Upper lobe of left lung (tissue), 6 donors: ENCODE results near the gene ALG9. TPM values are rescaled to one million over a fixed set of nuclear protein-coding genes. Genes with fewer than 3 reads are reported as not detected.

ENCODE experiments used
- ATAC-seq, 2 donors: fragments of 200-7000 bp; cut with Tn5 transposase; one replicate each; pipeline ENCODE4 v1.9.1; 2022; ENCODE audit warnings: mild to moderate bottlenecking in 2 of 2, moderate library complexity in 2 of 2; ENCODE audit not compliant: low FRiP score in 2 of 2
- DNase-seq, 2 donors: peaks; one replicate each; pipeline ENCODE4 v3.0.0-alpha.2; 2019 to 2020
- H3K27ac ChIP-seq, 4 donors: fragments of 200-600 bp; sonication (generic); one replicate each; pipeline ENCODE4 v1.5.1; 2016 to 2019
- H3K27me3 ChIP-seq, 4 donors: fragments of 200-600 bp; sonication (generic); one replicate each; pipeline ENCODE4 v1.5.1; 2017 to 2019
- H3K36me3 ChIP-seq, 4 donors: fragments of 200-600 bp; sonication (generic); one replicate each; pipeline ENCODE4 v1.5.1; 2016 to 2019
- H3K4me1 ChIP-seq, 4 donors: fragments of 200-600 bp; sonication (generic); one replicate each; pipeline ENCODE4 v1.5.1; 2018 to 2019
- H3K4me3 ChIP-seq, 4 donors: fragments of 200-600 bp; sonication (generic); one replicate each; pipeline ENCODE4 v1.5.1; 2017 to 2019; ENCODE audit warnings: mild to moderate bottlenecking in 2 of 4, moderate library complexity in 1 of 4
- H3K9me3 ChIP-seq, 4 donors: fragments of 200-600 bp; sonication (generic); one replicate each; pipeline ENCODE4 v1.5.1; 2018 to 2019
- CTCF ChIP-seq, 6 experiments: fragments of 450-650 bp in 4 of 6; fragments of 200-600 bp in 2 of 6; sonication (generic) in 2 of 6; IDR thresholded peaks; one replicate each; pipeline ENCODE4 v1.5.1; 2016 to 2019; ENCODE audit warnings: antibody characterized with exemption in 6 of 6
- EP300 ChIP-seq, 4 donors: sonication (generic); formaldehyde crosslinking; IDR thresholded peaks; one replicate each; pipeline ENCODE4 v1.5.1; 2017; ENCODE audit warnings: antibody characterized with exemption in 4 of 4, control low read depth in 2 of 4
- POLR2A ChIP-seq, 4 donors: fragments of 450-650 bp; IDR thresholded peaks; one replicate each; pipeline ENCODE4 v1.5.1; 2016 to 2017; ENCODE audit warnings: antibody characterized with exemption in 4 of 4, mild to moderate bottlenecking in 2 of 4
- POLR2AphosphoS5 ChIP-seq, 2 donors: sonication (generic); formaldehyde crosslinking; IDR thresholded peaks; one replicate each; pipeline ENCODE4 v1.5.1; 2017; ENCODE audit warnings: antibody characterized with exemption in 2 of 2
- WGBS, 2 donors: methylation state at CpG; one replicate each; pipeline ENCODE4 v1.1.5; 2017 to 2018; 5-methylcytosine and 5-hydroxymethylcytosine counted together
- total RNA-seq, 6 donors: library from RNA; depleted of rRNA in 4 of 6; stranded (reverse); fragments of >200 nt in 4 of 6; gene quantifications; one replicate each; pipeline versions ENCODE4 v1.1.0 to v1.2.1, GENCODE V29; 2016 to 2021
- donor health status: DM: no; HTN: no; CAD: no; lungs with moderate emphysema.
- donor health status: DM: no; HTN: yes; CAD: no; lungs with severe emphysema.

ALG9 gene
- total RNA-seq, 6 donors from 2014 or later: 15.7 to 34.8 (median 20.9) TPM

- Histone ChIP-seq H3K27me3 (no peaks in the 10 kb centered on the region), H3K9me3 (no peaks in the 10 kb centered on the region), H3K36me3 (peaks cover 6 to 75% (median 21%) of the 10 kb centered on the region in 4 donors), H3K4me1 (no peaks in the 10 kb centered on the region), H3K4me3 (no peak overlapping the region), H3K27ac (no peak overlapping the region)
- no peak for DNase-seq
- TF ChIP-seq CTCF (IDR thresholded peaks at IDR 0.05): no peak
- TF ChIP-seq POLR2AphosphoS5 (IDR thresholded peaks at IDR 0.05): no peak
- TF ChIP-seq EP300 (IDR thresholded peaks at IDR 0.05): no peak
- TF ChIP-seq POLR2A (IDR thresholded peaks at IDR 0.05): no peak
- no peak for ATAC-seq
- WGBS, 2 donors: 85 to 91% methylated on average over 8 of the region's 8 CpGs
Measured at GRCh38 chr11:111851067-111851466, 20.3 kb downstream of the ALG9 start.

DNA sequence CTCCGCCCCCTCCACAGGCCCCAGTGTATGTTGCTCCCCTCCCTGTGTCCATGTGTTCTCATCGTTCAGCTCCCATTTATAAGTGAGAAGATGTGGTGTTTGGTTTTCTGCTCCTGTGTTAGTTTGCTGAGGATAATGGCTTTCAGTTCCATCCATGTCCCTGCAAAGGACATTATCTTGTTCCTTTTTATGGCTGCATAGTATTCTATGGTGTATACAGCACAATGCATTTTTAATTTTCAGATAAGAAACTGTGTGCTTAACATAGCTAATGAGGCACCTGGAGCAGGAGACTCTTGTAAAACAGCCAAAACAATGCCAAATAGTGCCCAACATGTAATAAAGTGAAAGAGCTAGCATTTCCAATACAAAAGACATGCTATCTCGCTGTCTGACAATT is 21.8 kb downstream of the ALG9 start:
- DNase-seq (no peak), ATAC-seq (no peak)
- Histone ChIP-seq H3K4me1 (no peaks in the 10 kb centered on the region), H3K9me3 (no peaks in the 10 kb centered on the region), H3K4me3 (no peak overlapping the region), H3K36me3 (peaks cover 6 to 76% (median 19%) of the 10 kb centered on the region in 4 donors), H3K27me3 (no peaks in the 10 kb centered on the region), H3K27ac (no peak overlapping the region)
- WGBS, 2 donors: 94 to 97% methylated on average over 3 of the region's 3 CpGs
- TF ChIP-seq POLR2A (IDR thresholded peaks at IDR 0.05) (no peak), EP300 (IDR thresholded peaks at IDR 0.05) (no peak), CTCF (IDR thresholded peaks at IDR 0.05) (no peak), POLR2AphosphoS5 (IDR thresholded peaks at IDR 0.05) (no peak)

DNA sequence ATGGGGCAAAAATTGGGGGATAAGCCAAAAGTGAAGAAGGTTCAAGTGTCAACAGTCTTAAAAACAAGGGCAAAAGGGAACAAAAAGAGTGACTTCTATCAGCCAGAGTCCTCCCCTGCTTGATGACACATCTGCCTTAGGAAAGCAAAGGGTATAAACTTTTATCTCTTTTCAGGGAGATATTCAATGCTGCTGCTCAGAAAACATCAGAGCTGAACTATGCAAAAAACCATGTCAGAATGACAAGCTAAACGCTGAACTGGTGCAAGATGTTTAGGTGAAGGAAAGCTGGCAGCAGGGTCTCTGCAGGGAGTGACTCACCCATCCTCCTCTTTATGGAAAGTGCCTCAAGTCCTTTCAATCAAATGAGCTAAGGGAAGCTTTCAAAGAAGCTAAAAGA is 24.7 kb downstream of the ALG9 start:
- TF ChIP-seq POLR2AphosphoS5 (IDR thresholded peaks at IDR 0.05) (no peak), CTCF (IDR thresholded peaks at IDR 0.05) (no peak), EP300 (IDR thresholded peaks at IDR 0.05) (no peak), POLR2A (IDR thresholded peaks at IDR 0.05) (no peak)
- Histone ChIP-seq H3K36me3 (peaks cover 3 to 66% (median 11%) of the 10 kb centered on the region in 4 donors), H3K27ac (peak overlapping the region in 1 of 4 donors; percentile 44), H3K9me3 (no peaks in the 10 kb centered on the region), H3K27me3 (no peaks in the 10 kb centered on the region), H3K4me3 (no peak overlapping the region), H3K4me1 (peaks cover 0 to 5% (median 2%) of the 10 kb centered on the region in 4 donors)
- 52 to 59% methylated on average over 1 of the region's 1 CpG for WGBS, 2 donors
- DNase-seq (no peak), ATAC-seq (peak in 1 of 2 donors; percentile 63)

- Histone ChIP-seq H3K27me3 (no peaks in the 10 kb centered on the region), H3K27ac (peak overlapping the region in 3 of 4 donors; percentile 36 to 44 (median 44)), H3K9me3 (no peaks in the 10 kb centered on the region), H3K4me3 (no peak overlapping the region), H3K4me1 (peaks cover 2 to 9% (median 3%) of the 10 kb centered on the region in 4 donors), H3K36me3 (peaks cover 3 to 62% (median 11%) of the 10 kb centered on the region in 4 donors)
- ATAC-seq (no peak), DNase-seq (no peak)
- WGBS, 2 donors: 76 to 83% methylated on average over 2 of the region's 2 CpGs
- TF ChIP-seq POLR2A (IDR thresholded peaks at IDR 0.05) (no peak), POLR2AphosphoS5 (IDR thresholded peaks at IDR 0.05) (no peak), CTCF (IDR thresholded peaks at IDR 0.05) (no peak), EP300 (IDR thresholded peaks at IDR 0.05) (no peak)
Measured at GRCh38 chr11:111846063-111846462, 25.3 kb downstream of the ALG9 start.
